ENCODE measurements around the gene LARGE2.

LARGE2 gene

GRCh38 chr11:45917286-45917622 lies 5.2 kb upstream of the LARGE2 start:
- no peak for DNase-seq

- peak; percentile 86 for DNase-seq
These were observed 4.7 kb upstream of the LARGE2 start, which contains the start of gene PEX16 for GRCh38 chr11:45917623-45918330. Gene PEX16, minus strand, starts transcription at chr11:45917877. Its CDS starts 66 bp downstream, at chr11:45917811.

- DNase-seq, result peak; percentile 36
These were observed 4.0 kb upstream of the LARGE2 start for GRCh38 chr11:45918331-45918941.

- no peak for DNase-seq
These were observed 3.3 kb upstream of the LARGE2 start for GRCh38 chr11:45918962-45919675.

GRCh38 chr11:45919806-45920530 lies 2.5 kb upstream of the LARGE2 start:
- DNase-seq, result no peak

GRCh38 chr11:45920531-45921477 lies 1.7 kb upstream of the LARGE2 start:
- DNase-seq, result no peak

GRCh38 chr11:45921561-45922424 lies 663 bp upstream of the LARGE2 start:
- peak; percentile 21 for DNase-seq

GRCh38 chr11:45924036-45924915 lies 1.8 kb downstream of the LARGE2 start:
- no peak for DNase-seq

GRCh38 chr11:45924927-45925326 lies 2.5 kb downstream of the LARGE2 start:
- no peak for DNase-seq

GRCh38 chr11:45925550-45925949 lies 3.1 kb downstream of the LARGE2 start:
- DNase-seq, result no peak

GRCh38 chr11:45926001-45926401 lies 3.5 kb downstream of the LARGE2 start:
- no peak for DNase-seq

GRCh38 chr11:45926536-45927331 lies 4.3 kb downstream of the LARGE2 start:
- no peak for DNase-seq

GRCh38 chr11:45927332-45927683 lies 4.9 kb downstream of the LARGE2 start:
- DNase-seq, result no peak

GRCh38 chr11:45927684-45928413 lies 5.4 kb downstream of the LARGE2 start:
- DNase-seq, result no peak

- DNase-seq, result no peak
These were observed 6.2 kb downstream of the LARGE2 start for GRCh38 chr11:45928535-45929215.

GRCh38 chr11:45929486-45930030 lies 7.1 kb downstream of the LARGE2 start:
- no peak for DNase-seq

- DNase-seq, result peak; percentile 25
These were observed 7.8 kb downstream of the LARGE2 start for GRCh38 chr11:45930031-45930794.

All from activated gamma-delta T cell (primary cell).